Pulmonary artery endothelial cell (primary cell): Measurements from ENCODE around the gene RPL3. TPM values are rescaled to one million over a fixed set of nuclear protein-coding genes. Genes with fewer than 3 reads are reported as not detected.
A peak's percentile ranks its signal among the peaks of the same experiment; 100 is the strongest.

Experiments used
- DNase-seq: peaks from one replicate; pipeline ENCODE4 v3.0.0-alpha.2; 2011; ENCODE audit warnings: low read depth, low spot score
- total RNA-seq: library from RNA; depleted of rRNA; stranded (reverse); fragments of >200 nt; gene quantifications from 2 replicates; pipeline ENCODE4 v1.2.3, GENCODE V29; 2014

Gene RPL3
- total RNA-seq, 1 donor from 2014 or later = 4,770 TPM

GRCh38 chr22:39283322-39284141 lies 35.9 kb downstream of the RPL3 start:
- peak; percentile 81 for DNase-seq

DNA sequence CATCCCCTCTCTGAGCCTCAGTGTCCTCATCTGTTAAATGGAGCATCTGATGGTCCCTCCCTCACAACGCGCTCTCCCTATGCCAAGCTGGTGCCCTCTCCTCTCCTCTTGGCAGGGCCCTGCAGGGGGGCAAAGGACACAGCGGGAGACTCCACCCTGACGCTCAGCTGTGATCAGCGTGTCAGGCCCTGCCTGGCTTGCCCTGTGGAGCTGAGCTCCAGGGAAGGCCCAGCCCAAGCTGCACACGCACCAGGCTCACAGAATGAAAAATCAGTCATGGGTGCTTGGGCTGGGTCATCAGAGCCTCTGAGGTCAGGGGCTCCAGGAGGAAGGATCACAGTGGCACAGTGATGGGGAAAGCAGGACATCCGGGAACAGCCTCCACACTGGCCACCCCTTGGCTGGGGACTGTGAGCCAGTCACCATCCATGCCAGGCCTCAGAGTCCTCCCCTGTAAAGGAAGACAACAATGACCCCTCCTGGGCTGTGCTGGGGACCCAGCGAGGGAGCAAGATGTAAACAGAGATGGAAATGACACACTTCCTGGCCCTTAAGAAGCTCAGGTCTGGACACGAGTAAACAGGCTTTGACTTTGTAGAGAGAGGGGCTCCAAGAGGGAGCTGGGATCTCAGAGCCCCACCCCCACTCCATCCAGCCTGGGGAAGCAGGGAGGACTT lies 36.6 kb downstream of the RPL3 start:
- peak; percentile 71 for DNase-seq

DNA sequence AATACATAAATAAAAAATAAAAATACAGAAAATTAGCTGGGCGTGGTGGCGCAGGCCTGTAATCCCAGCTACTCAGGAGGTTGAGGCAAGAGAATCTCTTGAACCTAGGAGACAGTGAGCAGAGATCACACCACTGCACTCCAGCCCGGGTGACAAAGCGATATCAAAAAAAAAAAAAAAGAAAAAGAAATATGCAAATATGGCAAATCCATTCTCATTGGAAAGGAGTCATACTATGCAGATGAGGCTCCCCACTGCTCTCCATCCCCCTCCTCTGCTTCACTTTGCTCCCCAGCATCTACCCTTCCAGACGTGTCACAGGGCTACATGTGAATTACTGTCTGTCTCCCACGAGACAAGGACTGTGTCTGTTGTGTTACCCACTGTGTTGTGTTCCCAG lies 38.3 kb downstream of the RPL3 start:
- no peak for DNase-seq

DNA sequence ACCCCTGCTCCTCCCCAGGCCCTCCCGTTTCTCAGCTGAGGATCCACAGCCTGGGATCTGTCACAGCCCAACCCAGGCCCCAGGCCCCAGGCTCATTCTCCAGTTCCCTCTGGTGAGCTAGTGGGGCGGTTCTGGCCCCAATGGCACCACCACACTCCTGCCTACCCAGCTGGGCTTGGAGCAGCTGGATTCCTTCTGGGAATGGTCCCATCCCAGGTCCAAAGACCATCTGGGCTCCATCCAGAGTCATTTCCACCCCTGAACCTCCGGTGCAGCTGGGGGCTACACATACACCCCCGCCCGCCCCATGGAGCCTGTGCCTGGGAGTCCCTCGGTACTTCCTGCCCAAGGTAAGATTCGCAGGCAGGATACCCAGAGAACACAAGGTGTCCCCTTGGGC lies 39.2 kb downstream of the RPL3 start:
- DNase-seq = no peak

GRCh38 chr22:39279170-39279850 lies 40.1 kb downstream of the RPL3 start:
- no peak for DNase-seq

DNA sequence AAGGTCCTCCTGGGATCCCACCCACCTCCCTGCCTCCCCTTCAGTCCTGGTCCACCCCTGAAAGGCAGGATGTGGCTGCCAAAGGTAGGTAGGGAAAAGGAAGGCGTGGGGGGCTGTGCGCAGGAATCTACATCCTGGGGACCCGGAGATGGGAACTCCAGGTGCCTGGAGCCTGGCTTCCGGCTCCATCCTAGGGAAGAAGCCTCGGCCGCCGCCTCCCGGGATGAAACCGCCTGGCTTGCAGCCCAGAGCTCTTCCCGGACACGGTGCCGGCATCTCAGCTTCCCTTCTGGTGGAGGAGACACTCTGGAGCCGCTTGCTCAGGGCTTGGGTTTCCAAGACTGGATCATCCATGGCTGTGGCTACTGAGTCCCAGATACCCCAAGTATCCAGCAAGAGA lies 41.4 kb downstream of the RPL3 start:
- DNase-seq = no peak

GRCh38 chr22:39277142-39277607 lies 42.2 kb downstream of the RPL3 start:
- DNase-seq = no peak

GRCh38 chr22:39276440-39277141 lies 42.8 kb downstream of the RPL3 start:
- DNase-seq = no peak

GRCh38 chr22:39275814-39276439 lies 43.5 kb downstream of the RPL3 start:
- DNase-seq = no peak

- no peak for DNase-seq
Observed at GRCh38 chr22:39273950-39274887, 45.2 kb downstream of the RPL3 start.

GRCh38 chr22:39270792-39271191 lies 48.6 kb downstream of the RPL3 start:
- DNase-seq = no peak

GRCh38 chr22:39270280-39270679 lies 49.1 kb downstream of the RPL3 start:
- no peak for DNase-seq

- DNase-seq = no peak
Observed at GRCh38 chr22:39269095-39269790, 50.2 kb downstream of the RPL3 start.

- no peak for DNase-seq
Observed at GRCh38 chr22:39268645-39269044, 50.8 kb downstream of the RPL3 start.

GRCh38 chr22:39267974-39268373 lies 51.4 kb downstream of the RPL3 start:
- DNase-seq = no peak

GRCh38 chr22:39266398-39267030 lies 52.9 kb downstream of the RPL3 start:
- no peak for DNase-seq

- DNase-seq = no peak
Observed at GRCh38 chr22:39265143-39265886, 54.1 kb downstream of the RPL3 start.

- DNase-seq = no peak
Observed at GRCh38 chr22:39264349-39265038, 54.9 kb downstream of the RPL3 start.
